A549 treated with Mapracorat at 1 μM for 4 hours (cell line): ENCODE measurements around the gene TFF1. TPM values are rescaled to one million over a fixed set of nuclear protein-coding genes. Genes with fewer than 3 reads are reported as not detected.

Experiments used
- total RNA-seq: library from RNA; stranded (reverse); fragments of 200-300 nt; extraction: Qiagen RNA extraction; gene quantifications from 5 replicates; pipeline ENCODE4 v1.2.3, GENCODE V29; 2022

TFF1 gene
- 22.1 to 31.3 TPM (median 26.8 TPM) in 5 replicates for total RNA-seq

GRCh38 chr21:42366292-42367010 is at the start of gene TFF1:
Gene TFF1, minus strand, starts transcription at chr21:42366535. Its CDS starts 40 bp downstream, at chr21:42366495.

DNA sequence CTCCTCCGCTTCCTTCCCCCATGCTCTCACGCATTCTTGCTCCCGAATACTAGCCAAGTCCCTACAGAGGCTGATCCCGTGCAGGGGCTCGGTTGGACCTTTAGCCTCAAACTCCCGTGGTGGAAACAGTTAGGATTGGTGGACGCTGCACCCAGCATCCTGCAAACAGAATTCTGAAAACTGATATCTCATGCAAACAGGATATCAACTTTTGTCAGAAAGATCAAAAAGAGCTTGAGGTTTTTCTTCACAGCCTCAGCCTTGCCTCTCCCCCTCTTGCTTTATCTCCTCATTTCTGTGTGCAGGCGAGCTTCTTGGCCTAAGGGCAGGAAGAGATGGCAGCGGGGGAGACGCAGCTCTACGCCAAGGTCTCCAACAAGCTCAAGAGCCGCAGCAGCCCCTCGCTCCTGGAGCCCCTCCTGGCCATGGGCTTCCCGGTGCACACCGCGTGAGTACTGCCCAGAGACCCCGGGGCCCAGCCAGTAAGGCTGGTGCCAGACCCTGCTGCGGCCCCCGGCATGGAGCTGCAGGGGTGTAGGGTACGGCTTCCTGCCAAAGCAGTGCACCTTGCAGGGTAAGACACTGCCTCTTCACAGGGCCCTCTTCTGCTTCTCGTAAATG is 37.4 kb upstream of the TFF1 start, which contains the start of gene UBASH3A:
UBASH3A (plus strand) TSS at position 292 of the 621 bp plus-strand sequence; CDS start at position 336, 44 bp downstream.

GRCh38 chr21:42395905-42396651 is 29.7 kb upstream of the TFF1 start, which contains the start of gene TMPRSS3:
Gene TMPRSS3, minus strand, starts transcription at chr21:42396052. Its CDS starts 635 bp downstream, at chr21:42395417.

GRCh38 chr21:42350927-42351426 is 15.4 kb downstream of the TFF1 start, which contains the start of gene TFF2:
Gene TFF2, minus strand, starts transcription at chr21:42350994. Its CDS starts 37 bp downstream, at chr21:42350957.

DNA sequence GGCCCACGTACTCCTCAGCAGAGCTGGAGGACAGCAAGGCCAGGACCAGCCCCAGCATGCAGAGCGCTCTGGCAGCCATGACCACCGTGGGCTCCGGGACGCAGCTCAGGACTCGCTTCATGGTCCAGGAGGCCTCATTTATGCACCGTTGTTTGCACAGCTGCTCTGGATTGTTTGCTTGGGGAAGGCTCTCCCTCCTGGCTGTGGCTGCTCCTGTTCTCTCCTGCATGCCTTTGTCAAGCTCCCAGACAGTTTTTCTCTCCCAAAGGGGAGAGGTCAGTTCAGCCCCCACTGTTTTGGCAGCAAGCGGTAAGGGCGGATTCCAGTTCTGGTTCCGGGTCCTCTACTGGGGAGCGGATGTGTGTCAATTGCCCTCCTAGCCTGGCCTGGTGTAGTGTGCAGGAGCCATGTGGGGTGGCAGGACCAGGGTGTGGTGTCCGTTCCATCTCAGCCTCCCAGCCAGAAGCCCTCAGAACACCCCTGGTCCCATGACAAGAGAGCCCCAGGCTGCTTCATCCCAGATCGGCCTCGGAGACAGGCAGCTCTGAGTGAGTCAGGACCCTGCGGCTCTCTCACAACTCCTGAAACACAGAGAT is 50.9 kb downstream of the TFF1 start, which contains the start of gene TFF3:
TFF3 (minus strand) TSS at position 114 of the 596 bp plus-strand sequence; CDS start at position 79, 35 bp downstream.

Other genes starting within 250 kb of the TFF1 start
- gene ABCG1, start 147.4 kb downstream of the TFF1 start, total RNA-seq: 2.1 to 2.7 TPM (median 2.5 TPM) in 5 replicates
- not detected in 5 replicates for gene TFF3, start 51.1 kb downstream of the TFF1 start, total RNA-seq
- gene TFF2, start 15.5 kb downstream of the TFF1 start, total RNA-seq: not detected in 5 replicates
- gene TMPRSS3, start 29.5 kb upstream of the TFF1 start, total RNA-seq: 0.14 to 0.57 TPM (median 0.34 TPM) in 5 replicates
- 0.11 to 0.21 TPM (median 0.16 TPM) in 5 replicates for gene UBASH3A, start 37.4 kb upstream of the TFF1 start, total RNA-seq
- 0.59 to 0.92 TPM (median 0.74 TPM) in 5 replicates for gene RSPH1, start 129.7 kb upstream of the TFF1 start, total RNA-seq
- gene SLC37A1, start 147.3 kb upstream of the TFF1 start, total RNA-seq: 2.7 to 3.6 TPM (median 3.2 TPM) in 5 replicates